ENCODE measurements around the gene EIF6. TPM values are rescaled to one million over a fixed set of nuclear protein-coding genes. Genes with fewer than 3 reads are reported as not detected.

Gene EIF6
- polyA plus RNA-seq, 3 donors = 128 to 149 (median 148) TPM

DNA sequence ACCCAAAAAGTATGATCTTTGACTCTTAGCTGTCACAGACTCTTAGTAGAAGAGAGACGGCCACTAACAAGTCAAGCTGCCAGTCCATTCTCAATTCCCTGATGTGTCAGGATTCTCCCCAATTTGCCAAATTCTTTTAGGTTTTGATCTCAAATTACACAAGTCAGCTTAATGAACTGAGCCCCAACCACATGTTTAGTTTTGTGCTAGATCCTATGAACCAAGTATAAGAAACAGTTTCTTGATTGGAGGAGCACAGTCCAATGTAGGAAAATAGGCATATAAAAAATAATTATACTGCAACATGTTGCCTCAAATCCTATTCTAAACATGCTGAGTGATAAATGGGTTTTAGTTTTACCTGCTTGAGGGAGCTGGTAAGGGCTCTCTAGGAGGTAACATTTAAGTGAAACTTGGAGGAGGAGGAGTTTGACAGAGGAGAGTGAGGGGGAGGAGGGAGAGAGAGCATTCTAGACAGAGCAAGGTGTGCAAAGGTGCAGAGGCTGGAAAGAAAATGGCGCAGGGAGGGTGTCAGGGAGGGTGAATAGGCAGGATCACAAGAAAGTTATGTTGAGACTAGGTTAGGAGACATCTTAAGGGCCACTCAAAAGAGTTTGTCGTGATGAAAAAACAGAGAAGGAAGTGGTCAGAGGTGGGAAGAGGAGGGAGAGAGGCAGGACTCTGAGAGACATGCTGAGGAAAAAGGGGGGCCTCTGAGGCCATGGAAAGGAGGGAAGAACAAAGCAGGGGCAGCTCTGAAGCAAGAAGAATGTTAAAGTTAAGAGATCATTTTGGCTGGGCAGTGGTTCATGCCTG is 30.5 kb upstream of the EIF6 start:
- DNase-seq (ENCODE audit: low read depth in 3 of 3, low spot score in 2 of 3) = no peak

DNA sequence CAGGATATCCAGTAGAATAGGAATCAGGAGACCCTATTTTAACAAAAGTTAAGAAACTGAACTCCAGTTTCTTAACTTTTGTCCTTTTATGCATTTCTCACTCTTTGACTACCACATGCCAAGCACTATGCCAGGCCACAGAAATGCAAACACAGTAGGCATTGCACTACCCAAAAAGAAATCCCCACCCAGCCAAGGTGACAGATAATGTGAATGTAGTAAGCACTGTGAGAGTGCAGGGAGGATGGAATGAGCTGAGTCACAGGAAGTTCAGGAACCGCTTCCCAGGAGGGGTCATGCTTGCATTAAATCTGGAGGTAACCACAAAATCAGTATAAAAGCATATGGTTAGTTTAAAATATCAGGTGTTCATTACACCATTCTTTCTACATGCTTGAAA is 27.7 kb upstream of the EIF6 start:
- no peak for DNase-seq (ENCODE audit: low read depth in 3 of 3, low spot score in 2 of 3)

DNA sequence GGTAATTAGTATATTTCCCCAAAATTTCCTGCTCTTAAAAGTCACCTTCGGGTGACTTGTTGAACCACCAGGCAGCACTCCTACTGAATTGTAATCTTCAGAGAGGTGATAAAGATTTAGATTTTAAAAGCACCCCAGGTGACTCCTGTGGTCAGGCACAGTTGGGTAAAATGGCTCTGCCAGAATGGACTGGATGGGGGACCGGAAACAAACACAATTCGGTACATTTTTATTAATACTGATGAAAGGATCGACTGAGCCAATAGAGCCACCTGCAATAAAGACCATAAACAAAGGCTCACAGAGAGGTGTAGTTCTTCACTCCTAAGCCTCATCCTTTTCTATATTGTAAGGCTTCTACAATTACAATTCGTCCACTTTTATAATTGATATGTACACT is 27.2 kb upstream of the EIF6 start:
- DNase-seq (ENCODE audit: low read depth in 3 of 3, low spot score in 2 of 3) = no peak

DNA sequence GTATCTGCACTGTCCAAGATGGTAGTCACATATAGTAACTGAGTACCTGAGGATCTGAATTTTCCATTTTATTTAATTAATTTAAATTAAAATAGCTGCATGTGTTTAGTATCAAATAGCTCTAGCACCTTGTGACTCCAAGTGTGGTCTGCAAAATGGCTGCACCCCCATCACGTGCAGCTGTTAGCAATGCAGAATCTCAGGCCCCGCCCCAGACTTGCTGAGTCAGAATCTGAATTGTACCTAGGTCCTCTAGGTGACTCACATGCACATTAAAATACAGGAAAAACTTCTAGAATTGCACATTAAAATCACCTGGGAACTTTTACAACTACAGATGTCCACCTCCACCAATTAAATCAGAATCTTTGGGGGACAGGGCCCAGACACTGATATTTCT is 26.8 kb upstream of the EIF6 start:
- no peak for DNase-seq (ENCODE audit: low read depth in 3 of 3, low spot score in 2 of 3)

DNA sequence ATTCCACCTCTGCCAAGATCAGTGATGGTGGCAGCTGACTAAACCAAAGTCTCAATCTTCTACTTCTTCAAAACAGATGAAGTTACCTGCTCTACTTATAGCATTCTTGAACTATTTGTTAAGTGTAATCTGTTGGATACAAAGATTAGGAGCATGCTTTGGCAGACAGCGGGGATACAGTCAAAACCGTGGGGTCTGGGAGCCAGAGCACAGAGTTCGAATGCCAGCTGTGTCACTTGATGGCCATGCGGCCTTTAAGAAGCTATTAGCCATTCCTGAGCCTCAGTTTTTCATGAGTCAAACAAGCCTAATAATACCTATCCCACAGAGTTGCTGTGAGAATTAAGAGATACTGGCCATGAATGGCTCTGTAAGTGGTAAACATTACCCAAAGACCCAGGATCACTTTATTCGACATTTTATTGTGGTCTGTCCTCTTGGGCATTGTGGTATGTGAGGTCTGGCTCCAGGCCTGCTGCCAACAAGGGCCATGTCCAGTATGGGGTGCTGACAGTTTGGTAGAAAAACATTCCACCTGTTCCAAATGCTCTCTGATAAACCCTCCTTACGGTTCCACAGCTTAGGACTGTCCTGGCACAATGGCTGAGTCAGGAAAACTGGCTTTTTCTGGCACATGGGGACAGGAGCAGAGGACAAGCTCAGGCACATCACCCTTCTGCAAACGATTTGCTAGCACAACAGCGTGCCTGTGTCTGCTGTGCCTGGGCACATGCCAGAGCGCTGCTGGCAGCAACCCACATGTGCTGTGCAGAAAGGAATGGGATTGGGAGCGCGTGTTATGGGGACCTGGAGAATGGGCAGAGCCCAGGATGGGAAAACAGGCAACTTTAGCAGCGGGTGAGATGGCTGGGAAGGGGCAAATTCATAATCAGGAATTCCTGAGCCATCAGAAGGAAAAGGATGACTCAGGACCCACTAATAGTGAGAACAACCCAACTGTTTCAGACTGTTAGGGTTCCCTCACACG is 23.4 kb upstream of the EIF6 start:
- DNase-seq (ENCODE audit: low read depth in 3 of 3, low spot score in 2 of 3) = no peak

DNA sequence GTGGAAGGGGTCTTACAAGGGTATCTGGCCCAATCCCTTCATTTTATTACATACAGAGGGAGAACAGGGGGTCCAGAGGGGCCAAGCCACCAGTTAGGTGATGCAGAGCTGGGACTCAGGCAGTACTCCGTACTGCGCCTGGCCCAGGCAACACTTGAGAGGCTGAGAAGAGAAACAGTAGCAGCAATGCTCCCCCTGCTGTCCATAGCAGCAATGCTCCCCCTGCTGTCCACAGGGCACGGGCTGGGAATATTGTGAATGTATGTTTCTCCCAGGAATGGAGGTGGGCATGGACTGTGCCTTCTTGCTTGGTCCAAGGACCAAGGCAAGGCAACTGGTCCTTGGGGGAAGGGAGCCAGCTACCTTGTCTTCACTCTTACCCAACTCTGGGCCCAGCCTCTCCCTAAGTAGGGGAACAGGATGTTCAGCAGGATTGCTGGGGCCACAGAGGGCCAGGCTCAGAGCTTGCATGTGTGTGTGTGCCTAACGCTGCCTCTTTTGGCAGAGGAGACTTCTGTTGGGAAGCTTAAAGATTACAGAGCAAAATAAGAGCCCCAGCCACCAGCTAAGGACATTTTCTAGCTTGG is 22.5 kb upstream of the EIF6 start:
- no peak for DNase-seq (ENCODE audit: low read depth in 3 of 3, low spot score in 2 of 3)

DNA sequence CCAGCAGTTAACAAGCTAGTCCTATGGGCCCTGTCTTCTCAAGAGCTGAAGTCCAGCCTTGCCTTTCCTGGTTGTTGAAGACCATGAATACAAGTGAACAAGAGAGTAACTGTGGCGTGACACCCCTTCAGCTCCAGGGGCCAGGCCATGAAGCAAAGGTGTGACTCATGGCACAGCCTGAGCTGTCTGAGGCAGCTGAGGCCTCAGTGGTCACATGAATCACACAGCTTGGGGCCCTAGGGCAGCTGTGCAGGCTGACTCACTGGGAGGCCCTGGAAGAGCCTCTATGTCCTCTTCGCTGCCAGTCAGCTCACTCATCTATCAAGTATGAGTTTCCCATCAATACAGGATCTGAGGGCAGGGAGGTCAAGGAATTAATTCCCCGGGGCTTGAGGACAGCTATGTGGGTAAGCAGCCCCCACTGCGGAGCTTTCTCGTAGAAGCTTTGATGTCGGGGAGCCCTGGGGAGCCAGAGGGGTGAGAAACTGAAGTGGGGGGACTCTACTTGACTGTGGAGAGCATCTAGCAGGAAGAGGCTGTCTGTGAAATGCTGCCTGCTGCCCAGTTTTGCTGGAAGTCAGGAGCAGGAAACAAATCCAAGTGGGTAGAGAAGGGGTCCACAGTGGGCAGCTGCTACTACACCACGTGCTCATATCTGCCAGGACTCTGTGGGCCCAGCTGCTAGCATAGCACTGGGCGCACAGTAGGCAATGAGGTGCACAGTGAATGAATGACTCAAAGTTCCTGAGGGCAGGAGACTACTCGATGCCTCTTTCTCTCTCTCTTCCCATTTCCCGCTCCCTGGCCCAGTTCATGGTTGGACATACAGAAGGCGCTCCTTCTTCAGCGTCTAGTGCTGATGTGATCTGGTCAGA is 21.3 kb upstream of the EIF6 start:
- no peak for DNase-seq (ENCODE audit: low read depth in 3 of 3, low spot score in 2 of 3)

DNA sequence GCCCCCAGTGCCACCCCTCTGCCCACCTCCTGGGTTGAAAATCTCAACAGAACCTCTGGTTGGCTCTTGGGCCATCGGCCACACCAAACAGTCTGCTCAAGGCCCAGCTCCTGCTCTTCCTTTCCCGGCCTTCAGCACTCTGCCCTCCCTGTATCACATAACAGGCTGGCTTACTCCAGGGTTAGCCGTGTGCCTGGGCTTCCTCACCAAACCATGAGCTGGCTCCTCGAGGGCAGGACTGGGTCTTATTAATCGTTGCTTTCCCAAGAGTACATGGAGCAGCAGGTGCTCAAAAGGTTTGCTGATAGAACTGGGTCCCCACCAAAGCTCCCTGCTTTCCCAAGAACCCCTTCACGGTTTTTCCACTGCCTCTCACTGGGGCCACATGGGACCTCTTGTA is 20.4 kb upstream of the EIF6 start:
- no peak for DNase-seq (ENCODE audit: low read depth in 3 of 3, low spot score in 2 of 3)

DNA sequence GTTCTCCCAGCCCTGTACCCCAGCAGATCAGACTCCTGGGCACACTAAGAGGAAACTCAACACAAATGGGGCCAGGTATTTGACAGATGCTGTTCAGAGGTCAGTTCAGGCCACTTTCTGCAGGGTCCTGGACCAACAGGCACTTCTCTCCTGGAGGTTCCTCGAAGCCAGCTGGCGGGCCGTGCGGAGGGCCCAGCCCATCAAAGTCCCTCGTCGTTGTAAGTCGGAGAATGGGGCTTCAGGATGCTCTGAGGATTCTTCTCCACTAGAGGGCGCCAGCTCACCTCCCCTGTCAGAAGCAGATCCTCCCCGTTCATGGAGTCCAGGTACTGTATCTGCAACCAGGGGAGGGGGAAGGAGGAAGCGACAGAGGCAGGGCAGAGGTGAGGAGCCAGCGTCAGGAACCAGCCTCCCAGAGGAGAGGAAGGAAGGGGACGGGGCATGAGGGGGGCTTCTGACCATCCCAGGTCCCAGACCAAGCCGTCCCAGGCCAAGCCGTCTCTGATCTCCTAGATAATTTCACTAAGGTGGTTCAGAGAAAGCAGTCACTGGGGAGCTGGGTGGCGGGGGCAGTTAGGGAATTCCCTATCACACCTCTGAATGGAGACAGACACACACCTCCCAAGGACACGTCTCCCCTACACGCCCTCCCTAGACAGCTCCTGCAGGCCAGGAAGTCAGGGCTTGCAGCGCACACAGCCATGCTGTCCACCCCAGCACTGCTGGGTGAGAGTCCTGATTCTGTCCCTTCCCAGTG is 19.3 kb upstream of the EIF6 start:
- DNase-seq (ENCODE audit: low read depth in 3 of 3, low spot score in 2 of 3) = peak; percentile 65 to 76 (median 70)

DNA sequence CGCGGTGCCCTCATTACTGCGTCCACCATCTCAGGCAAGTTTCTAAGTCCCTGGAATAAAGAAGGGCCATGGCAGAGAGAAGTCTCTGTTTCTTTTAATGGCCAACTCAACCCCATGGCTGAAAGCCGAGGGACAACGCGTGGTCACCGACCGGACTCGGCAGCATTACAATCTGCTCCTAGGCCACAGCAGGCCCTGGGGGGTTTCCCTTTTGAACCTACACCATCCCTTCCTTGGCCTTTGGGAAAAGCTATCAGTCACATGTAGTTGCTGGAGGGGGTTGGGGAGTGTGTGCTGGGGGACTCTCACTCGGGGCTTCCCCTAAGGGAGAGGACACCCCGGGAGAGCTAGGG is 18.8 kb upstream of the EIF6 start:
- DNase-seq (ENCODE audit: low read depth in 3 of 3, low spot score in 2 of 3) = no peak

DNA sequence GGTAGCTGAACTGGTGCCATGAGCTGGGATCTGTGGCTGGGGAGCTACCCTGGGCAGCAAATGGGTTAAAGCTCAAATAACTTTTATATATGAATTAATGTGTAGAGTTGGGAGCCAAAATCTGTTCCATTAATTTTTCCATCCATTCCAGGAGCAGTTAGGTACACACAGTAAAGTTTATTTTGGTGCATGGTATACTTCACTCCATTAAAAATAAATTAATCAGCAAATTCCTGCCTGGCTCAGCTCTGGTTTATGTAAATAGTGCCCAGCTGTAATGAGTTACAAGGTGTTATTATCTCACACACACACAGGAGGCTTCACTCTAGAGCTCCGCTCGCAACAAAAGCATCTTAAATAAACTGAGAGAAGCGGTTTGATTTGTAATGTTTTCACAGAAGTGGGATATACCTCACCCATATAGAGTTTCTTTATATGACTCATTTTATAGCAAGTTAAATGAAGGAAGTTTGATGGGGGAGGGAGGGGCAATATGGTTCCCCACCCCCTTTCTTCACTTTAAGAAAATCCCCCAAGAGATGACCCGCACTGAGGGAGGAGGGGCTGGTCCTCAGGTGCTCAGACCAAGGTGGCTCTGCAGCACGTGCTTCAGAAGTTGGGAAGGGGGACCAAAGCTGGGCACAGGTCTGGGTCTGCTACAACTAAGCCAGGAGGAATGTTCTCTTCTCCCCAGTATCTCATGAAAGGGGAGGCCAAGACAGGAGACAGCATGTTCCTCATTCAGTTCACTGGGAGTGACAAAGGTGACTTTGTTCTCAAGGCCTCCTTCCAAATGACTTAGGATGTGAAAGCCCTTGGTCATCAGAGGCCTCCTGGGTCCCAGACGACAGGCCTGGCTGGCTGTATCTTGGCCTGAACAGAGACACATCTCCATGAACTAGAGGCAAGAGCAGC is 18.1 kb upstream of the EIF6 start:
- DNase-seq (ENCODE audit: low read depth in 3 of 3, low spot score in 2 of 3) = no peak

DNA sequence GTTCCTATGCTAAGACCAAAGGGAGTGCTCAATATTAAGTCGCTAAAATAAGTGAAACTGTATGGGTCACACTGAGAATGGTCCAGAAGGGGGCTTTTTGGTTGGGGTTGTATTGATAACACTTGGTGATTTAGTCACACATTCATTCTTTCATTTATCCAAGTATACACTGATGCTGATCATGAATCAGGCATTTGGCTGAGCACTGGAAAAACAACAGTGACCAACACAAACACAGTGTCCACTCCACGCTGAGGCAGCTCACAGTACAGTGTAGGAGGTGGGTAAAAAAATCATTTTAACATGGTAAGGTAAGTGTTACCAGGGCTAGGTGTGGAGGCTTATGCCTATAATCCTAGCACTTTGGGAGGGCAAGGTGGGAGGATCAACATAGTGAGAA is 16.9 kb upstream of the EIF6 start:
- DNase-seq (ENCODE audit: low read depth in 3 of 3, low spot score in 2 of 3) = no peak

DNA sequence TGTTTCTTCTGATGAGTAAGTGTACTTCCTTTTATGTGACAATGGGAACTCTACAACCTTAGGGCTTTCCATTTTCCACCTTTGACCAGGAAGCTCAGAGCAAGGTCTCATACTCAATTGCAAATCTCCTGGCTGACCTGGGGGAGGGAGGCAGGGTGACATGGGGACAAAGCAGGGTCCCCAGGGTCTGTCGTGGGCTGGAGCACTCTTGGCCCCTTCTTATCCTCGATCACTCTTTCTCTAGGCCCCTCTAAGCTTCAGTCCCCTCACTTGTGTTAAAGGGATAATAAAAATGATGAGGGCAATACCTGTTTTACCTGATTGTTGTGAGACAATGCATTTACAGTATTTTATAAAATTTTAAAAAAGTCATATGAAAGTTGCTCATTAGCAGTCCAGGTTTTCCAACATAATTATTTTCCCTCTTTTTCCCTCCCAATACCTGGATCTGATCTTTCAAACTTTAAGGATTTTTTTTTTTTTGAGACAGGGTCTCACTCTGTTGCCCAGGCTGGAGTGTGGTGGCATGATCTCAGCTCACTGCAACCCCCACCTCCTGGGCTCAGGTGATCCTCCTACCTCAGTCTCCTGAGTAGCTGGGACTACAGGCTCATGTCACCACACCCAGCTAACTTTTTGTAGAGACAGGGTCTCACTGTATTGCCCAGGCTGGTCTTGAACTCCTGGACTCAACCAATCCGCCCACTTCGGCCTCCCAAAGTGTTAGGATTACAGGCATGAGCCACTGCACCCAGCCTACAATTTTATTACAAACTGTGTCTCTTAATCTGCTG is 16.1 kb upstream of the EIF6 start:
- no peak for DNase-seq (ENCODE audit: low read depth in 3 of 3, low spot score in 2 of 3)

DNA sequence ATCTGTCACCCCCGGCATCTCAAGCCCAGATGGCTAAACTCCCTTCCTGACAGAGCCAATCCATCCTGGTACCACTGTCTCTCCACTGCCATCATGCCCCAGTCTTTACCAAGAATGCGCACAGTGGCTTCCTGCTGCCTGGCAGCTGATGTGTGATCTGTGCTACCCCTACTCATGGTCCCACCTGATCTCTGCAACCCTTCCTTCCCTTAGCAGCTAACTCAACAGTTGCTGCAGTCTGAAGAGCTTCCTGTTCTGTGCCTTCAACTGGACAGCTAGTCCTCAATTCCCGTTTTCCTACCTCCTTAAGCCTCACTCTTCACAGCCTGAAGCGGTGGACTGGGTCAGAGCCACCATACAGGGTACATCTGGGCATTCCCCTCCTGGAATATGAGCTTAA is 15.2 kb upstream of the EIF6 start:
- DNase-seq (ENCODE audit: low read depth in 3 of 3, low spot score in 2 of 3) = no peak

DNA sequence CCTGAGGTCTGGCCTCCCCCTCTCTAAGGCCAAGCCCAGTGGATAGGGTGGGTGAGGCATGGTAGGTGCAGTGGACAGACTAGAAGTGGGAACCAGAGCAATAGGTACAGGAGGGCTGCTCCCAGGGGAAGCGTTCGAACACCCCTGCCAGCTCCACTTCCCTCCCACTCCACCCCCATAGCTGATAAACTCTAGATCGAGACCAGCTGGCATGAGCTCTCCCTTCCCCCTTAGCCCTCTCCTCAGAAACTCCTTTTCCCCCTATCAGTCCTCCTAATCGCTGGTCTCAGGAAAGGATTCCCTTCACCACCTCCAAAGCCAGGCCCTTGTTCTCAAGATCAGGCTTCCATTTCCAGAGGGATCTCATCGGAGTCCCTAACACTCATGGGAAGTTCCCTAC is 13.7 kb upstream of the EIF6 start:
- DNase-seq (ENCODE audit: low read depth in 3 of 3, low spot score in 2 of 3) = no peak

DNA sequence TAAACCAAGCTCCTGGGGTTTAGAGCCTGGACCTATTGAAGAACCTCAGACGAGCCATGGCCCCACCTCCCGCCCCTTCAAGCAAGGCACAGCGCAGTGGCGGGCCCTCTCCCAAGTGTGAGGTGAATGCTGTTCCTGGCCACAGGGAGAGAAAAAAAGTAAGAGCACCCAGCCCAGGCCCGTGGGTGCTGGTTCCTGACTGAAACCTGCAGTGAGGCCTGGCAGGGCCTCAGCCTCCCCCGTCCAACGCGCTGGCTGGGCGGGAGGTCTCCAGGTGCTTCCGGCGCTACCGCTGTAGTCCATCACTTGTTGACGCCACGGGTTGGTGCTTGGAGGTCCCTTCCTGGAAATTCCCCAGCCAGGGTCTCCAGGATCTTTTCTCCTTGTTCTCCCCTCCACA is 13.2 kb upstream of the EIF6 start:
- DNase-seq (ENCODE audit: low read depth in 3 of 3, low spot score in 2 of 3) = no peak

DNA sequence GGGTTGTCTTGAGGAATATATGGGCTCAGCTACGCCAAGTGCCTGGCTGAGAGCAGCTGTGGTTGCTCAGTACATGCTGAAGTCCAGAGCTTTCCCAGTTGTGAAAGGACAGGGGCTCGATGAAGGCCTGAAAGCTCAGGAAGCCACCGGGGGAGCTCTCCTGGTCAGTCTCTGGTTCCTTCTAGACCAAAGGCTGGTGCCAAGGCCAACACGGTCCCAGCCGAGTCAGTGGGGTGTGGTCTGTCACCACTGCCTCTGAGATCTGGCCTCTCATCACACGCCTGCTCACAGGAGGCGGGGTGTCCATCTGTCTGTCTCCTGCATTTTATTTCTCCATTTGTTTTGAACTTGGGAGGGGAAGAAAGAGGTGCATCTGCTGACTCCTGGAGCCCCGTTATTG is 12.6 kb upstream of the EIF6 start:
- DNase-seq (ENCODE audit: low read depth in 3 of 3, low spot score in 2 of 3) = no peak

DNA sequence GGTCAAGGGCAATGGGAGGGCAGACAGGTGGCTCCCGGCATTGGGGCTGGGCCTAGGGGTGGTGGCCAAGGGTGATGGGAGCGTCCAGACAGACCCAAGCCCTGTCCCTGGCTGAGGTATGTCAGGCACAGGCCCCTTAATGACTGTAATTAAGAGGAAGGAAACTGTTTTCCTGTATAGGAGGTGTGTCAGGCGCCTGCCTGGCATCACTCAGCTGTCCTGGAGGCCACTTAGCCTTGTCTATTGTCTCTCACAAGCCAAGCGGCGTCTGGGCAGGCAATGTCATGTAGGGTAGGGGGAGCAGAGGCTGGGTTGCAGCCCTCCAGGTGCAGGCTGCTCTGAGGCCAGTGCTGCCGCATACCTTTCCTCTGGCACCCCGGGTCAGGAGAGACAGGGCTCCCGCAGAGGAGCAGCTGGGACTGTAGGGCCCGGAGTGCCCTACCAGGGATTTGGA is 11.6 kb upstream of the EIF6 start:
- no peak for DNase-seq (ENCODE audit: low read depth in 3 of 3, low spot score in 2 of 3)

Data from right renal cortex interstitium (tissue), 3 donors.